Activated effector memory CD4-positive, alpha-beta T cell treated with anti-CD3 and anti-CD28 coated beads, Interleukin-2, amount 50 U/mL, for 16 hours (primary cell): Measurements from ENCODE around the gene KCNG2.

Experiments used
- DNase-seq: peaks from one replicate; pipeline ENCODE4 v3.0.0-alpha.2; 2020

KCNG2 gene

DNA sequence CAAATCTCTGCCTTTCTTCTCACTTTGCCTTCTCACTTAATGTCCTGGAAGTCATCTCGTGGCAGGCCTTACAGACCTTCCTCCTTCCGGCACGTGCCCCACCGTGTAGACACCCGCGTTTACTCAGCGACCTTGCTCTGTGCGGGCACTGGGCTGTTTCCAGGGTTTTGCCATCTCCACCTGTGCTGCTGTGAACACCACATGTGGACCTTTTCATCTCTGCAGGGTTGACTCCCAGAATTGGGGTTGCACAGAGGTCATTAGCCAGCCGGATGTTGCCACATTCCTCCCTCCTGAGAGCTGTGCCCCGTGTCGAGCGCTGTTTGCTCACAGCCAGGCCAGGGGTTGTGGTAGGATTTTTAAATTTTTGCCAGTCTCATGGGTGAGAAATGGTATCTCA, 25.4 kb downstream of the KCNG2 start:
- DNase-seq = no peak

DNA sequence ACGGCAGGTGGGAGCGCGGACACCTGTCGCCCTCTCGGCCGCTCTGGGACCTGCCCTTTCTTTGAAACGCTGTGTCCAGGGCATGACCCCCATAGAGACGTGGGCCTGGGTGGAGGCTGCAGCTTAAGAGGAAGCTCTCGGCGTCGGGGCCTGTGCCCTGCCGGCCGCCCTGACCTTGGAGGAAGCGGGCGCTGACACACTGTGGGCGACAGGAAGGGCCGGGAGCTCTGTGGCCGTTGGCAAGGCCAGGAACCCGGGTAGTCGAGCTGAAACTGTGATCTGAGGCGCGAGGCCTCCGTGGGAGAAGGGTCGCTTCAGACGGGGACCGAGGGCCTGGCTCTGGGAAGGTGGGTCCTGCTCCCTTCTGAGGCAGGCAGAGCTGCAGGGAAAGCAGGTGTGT, 28.2 kb downstream of the KCNG2 start:
- no peak for DNase-seq

DNA sequence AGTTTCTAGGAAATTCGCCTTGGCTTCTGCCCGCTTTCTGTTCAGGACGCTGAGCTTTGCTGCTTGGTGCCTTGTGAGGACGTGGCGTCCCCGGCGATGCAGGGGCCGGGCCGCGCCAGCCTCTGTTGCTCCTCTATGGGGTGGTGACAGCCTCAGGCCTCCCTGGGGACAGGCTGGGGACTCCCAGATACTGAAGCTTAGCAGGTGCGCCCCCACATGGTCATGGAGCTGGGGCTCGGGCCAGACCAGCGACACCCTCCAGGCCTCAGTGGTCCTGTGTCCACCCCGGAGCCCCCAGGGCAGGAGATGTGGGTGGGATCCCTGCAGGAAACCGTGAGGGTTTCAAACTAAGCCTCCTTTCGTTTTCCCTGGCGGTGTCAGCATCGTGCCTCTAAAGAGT, 29.2 kb downstream of the KCNG2 start:
- DNase-seq = no peak

DNA sequence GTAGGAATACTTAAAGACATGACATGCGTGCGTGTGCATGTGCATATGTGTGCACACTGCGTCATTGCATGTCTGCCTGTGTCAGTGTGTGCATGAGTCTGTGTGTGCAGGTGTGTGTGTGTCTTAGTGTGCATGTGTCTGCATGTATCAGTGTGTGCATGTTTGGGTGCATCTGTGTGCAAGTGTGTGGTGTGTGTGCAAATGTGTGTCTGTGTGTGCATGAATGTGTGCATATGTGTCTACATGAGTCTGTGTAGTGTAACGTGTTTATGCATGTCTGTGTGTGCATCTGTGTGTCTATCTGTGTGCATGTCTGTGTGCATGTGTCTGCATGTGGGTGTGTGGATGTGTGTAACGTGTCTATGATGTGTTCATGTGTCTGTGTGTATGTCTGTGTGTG, 30.5 kb downstream of the KCNG2 start:
- DNase-seq = no peak

DNA sequence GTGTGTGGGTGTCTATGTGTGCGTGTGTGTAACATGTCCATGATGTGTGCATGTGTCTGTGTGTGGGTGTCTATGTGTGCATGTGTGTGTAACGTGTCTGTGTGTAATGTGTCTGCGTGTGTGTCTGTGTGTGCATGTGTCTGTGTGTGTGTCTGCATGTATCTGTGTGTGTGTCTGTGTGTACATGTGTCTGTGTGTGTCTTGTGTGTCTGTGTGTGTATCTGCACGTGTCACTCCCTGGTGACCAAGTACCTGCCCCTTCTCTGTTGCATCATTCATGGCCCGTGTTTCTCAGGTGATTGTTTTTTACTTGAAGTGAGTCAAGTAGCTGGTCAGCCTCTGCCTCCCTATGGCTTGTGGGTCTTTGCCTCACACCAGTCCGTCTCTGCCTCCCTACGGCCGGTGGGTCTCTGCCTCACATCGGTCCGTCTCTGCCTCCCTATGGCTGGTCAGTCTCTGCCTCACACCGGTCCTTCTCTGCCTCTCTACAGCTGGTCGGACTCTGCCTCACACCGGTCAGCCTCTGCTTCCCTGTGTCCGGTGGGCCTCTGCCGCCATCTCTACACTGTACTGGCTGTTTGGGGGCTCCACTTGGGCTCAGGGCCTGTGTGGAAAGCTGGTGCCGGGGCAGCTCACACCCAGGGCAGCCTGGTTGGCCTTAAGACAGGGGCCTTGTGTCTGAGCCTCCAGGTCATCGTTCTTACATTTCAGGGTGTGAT, 31.6 kb downstream of the KCNG2 start:
- no peak for DNase-seq

DNA sequence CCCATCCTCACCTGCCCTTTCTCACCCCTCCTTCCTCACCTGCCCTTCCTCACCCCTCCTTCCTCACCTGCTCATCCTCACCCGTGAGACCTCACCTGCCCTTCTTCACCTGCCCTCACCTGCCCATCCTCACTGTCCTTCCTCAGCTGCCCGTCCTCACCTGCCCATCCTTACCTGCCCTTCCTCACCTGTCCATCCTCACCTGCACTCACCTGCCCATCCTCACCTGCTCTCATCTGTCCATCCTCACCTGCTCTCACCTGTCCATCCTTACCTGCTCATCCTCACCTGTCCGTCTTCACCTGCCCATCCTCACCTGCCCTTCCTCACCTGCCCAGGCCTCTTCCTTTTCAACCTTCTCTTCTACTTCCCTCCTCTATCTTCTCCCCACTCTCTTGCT, 34.4 kb downstream of the KCNG2 start:
- DNase-seq = no peak

DNA sequence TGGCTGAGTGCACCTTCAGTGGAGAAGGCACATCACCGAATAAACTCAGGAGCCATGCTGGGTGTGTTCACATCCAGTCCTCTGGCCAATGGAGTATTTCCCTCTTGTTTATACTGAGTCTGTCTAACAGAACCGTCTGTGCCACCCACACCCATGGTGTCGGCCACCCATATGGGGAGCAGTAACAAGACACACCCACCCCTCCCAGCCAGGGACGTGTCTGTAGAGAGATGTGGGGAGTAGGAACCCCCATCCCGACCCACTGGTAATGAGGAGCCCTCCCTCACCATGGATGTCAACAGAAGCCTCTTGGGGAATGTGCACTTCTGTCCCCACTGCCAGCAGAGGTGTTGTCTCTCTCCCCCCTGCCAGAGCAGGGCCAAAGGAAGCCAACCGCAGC, 37.1 kb downstream of the KCNG2 start:
- DNase-seq = no peak

DNA sequence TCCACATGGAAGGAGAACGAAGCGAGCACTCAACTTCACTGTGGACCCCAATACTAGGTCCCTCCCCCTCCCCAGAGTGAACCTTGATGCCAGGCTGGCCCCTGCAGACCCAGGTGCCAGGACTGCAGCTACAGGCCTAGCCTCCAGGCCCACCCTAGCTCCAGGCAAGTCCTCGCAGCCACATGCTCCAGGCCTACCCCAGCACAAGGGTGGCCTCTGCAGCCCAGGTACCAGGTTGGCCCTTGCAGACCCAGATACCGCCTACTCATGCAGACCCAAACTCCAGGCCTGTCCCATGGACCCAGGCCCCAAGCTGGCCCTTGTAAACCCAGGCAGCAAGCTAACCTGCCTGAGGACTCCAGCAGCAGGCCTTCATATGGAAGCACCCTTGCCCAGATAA, 44.2 kb downstream of the KCNG2 start:
- no peak for DNase-seq

DNA sequence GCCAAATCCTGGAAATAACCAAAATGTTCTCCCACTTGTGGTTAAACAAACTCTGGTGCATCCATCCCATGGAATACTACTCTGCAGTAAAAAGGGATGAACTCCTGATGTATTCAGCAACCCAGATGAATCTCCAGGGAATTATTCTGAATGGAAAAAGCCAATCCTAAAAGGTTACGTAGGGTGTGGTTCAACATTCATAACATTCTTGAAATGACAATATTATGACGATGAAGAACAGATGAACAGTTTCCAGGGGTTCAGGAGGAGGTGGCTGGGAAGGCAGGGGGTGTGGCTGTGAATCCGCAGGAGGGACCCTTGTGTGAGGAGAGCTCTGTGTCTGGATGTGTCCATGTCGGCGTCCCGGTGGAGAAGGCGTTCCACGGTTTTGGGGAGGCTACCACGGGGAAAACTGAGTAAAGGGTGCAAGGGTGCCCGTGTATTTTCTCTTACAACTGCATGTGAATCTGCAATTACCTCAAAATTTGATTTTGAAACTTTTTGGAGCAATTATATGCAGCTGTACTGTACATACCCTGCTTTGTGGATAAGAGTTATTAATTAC, 47.3 kb downstream of the KCNG2 start:
- no peak for DNase-seq

DNA sequence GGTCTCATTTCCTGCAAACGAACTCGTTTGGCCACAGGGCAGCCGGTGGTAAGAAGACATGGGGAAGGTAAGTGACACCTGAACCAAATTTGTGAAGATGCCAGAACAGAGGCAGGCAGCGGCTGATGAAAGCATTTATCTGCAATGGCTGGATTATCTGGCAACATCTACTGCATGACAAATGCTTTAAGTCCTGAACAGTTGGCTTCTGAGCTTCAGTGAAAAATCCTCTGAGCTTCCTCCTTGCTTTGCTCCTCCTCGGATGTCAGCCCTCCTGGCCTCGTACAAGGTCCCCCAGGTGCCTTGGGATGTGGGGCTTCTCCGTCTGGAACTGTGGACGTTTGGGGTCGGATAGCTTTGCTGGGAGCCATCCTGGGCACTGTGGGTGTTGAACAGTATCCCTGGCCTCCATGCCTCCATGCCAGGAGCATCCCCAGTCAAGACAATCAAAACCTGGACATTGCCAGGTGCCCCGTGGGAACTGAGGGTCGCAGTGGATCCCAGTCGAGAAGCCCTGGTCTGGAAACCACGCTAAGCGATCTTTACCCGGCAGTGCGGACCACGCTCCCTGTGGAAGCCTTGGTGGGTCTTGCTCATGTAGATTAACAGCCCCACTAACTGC, 49.3 kb downstream of the KCNG2 start:
- DNase-seq = no peak

DNA sequence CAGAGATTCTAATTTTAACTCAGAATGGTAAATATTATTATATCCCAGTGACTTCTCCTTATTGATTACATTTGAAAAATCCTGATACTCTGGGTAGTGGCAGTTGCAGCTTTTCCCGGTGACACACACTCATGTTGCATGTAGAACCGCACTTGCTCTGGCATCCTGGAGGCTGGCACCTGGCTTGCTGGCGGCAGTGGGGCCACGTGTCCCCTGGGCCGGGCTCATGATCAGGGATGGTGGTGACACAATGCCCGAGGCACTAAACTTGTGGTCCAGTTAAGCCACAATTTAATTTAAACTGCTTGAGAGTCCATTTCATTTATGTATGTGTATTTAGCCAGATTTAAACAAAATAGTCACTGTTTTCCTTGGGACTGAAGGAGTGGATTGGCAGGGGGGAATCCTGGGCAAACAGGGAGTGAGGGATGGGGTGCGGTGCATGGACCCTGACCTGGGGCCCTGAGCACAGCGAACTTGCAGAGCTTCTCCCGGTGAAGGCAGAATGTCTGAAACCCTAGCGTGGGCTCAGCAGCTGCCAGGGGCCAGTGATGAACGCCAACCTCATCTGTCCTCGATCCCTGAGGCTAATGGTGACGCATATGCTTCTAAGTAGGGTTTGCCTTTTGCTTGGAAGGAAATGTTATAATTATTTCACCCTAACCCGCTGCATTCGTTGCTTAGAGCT, 50.0 kb downstream of the KCNG2 start:
- no peak for DNase-seq

DNA sequence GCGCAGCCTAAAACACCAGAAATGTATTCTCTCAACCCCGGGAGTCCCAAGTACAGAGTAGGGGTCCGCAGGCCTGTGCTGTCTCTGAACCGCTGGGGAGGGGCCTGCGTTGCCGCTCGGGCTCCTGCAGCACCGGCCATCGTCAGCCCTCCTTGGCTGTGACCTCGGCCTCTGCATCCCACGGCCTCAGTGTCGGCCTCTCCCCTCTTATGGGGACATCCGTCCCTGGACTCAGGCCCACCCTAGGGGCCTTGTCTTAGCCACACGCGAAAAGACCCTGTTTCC, 50.5 kb downstream of the KCNG2 start:
- no peak for DNase-seq

DNA sequence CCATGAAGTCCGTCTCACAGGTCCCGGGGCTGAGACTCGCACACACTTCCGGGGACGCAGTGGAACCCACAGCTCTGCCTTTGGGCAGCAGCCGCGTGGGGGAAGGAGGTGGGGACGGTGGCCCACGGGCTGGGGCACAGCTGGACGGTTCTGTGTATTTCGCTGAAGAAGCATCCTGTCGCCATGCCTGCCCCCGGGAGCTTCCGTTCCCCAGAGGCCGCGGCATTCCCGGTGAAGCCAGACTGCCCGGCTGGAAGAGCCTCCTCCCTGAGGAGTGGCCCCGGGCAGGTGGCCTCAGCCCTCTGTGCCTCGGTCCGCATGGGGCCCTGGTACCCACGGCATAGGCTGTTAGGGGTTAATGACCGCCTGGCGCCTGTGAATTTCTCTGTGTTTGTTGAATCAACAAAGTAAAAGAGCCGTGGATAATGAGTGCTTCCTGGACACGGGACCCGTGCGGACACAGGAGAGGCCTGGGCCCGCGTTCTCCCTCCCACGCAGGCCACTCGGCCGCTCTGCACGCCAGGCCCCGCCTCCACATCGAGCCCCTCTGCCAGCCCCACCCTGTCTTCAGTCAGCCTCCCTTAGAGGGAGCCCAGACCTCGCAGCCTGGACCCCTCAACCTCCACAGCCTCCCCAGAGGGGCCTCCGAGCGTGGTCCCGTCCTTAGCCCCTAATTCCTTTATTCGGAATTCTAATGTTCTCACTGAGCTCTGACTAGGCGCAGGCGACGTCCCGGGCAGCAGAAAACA, 51.0 kb downstream of the KCNG2 start:
- no peak for DNase-seq

DNA sequence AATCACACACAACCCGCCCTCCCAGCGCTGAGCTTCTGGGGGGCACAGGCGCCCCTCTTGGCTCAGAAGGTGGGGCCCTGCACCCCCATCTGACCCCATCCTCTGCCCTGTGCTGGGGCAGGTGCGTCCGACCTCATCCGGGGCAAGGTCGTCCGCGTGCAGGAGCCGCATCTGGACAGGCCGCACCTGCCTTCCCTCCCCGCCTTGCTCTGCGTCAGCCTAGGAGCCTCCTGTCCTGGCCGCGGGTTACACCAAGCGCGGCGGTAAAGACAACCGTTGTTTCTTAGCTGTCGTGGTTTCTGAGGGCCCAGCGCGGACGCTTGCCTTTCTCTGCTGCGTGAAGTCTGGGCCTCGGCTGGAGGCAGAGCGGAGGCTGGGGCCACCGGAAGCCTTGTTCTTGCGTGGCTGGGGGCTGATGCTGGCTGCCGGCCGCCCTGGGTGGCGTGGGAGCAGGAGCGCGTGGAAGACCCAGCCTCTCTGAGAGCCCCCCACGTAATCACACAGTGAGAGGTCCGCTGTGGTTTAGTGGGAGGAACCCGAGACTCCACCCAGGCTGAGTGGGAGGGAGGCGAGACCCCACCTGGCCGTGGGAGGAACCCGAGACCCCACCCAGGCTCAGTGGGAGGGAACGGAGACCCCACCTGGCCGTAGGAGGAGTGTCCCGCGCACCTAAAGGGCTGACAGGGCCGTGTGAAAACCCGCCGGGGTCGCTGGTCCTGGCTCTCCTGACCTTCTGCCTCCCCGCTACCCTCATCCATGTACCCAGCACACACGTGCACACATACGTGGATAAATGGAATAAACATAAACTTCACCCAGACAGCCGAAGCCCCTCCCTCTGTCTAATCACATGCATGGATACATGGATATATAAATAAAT, 51.8 kb downstream of the KCNG2 start:
- no peak for DNase-seq

DNA sequence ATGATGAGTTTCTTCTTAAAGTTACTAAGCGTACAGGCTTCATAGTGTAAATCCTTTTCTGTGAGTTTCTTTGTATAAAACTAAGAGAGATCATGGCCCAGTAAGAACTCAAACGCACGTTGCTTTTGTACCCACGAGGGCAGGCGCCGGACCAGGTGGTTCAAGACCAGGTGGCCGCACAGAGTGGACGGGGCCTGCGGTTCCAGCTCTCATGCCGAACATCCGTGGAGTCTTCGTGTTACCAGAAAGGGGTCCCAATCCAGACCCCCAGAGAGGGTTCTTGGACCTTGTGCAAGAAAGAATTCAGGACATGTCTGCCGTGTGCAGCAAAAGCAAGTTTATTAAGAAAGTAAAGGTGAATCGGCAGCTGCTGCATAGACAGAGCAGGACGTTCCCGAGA, 53.0 kb downstream of the KCNG2 start:
- DNase-seq = no peak

DNA sequence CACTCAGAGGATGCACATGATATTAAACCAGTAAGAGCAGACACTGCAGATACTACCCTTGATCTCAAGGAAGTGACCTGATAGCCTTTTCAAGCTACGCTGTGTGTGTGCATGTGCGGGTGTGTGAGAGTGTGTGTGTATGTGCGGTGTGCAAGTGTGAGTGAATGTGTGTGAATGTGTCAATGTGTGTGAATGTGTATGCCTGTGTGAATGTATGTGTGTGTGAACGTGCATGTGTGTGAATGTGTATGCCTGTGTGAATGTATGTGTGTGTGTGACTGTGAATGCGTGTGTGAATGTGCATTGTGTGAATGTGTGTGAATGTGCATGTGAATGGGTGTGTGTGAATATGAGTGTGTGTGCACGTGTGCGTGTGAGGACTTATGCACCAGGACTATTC, 53.8 kb downstream of the KCNG2 start:
- no peak for DNase-seq

DNA sequence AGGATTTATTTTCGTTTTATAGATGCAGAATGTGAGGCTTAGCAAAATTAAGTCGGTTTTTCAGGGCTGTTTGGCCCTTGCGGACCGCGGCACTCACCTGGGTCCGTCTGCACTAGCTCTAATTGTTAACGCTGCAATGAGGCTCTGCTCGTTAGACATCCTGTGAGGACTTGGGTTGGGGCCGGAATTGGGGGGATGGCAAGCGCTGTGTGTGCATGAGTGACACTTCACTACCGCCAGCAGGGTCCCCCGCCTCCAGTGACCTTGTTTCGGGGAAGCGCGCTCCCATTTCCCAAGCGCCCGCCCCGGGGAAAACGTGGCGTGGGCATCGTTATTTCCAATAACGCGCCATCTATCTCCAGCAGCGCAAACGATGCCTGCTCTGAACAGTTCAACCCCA, 54.2 kb downstream of the KCNG2 start:
- no peak for DNase-seq

DNA sequence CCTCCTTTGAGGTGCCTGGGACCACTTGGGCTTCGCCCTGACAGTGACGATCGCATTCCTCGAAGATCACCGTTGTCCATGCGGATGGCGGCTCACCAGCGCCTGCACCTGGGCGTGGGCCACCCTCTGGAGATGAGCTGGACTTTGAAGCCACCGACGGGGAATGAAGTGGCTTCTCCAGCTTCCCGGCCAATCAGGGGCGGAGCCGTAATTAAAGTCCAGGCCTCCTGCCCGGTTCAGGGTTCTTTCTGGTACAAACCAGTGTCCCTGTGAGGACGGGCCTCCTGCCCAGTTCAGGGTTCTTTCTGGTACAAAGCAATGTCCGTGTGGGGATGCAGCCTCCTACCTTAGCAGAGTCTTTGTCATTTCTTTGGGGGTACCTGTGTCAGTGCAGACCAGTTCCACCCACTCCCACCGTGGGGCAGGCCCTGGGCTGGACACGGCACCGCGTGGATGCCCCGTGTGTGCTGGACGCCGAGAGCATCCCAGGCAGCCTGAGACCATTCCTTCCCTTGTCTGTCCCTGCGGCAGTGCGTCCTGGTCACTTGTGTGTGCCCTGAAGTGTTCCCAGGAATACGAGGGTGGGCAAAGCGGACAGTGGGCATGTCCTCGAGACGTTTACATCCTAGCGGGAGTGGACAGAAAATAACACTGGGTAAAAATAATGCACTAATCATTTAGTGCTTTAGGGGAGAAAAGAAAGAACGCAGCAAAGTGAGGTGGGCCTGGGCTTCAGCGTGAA, 55.0 kb downstream of the KCNG2 start:
- peak; percentile 34 for DNase-seq

DNA sequence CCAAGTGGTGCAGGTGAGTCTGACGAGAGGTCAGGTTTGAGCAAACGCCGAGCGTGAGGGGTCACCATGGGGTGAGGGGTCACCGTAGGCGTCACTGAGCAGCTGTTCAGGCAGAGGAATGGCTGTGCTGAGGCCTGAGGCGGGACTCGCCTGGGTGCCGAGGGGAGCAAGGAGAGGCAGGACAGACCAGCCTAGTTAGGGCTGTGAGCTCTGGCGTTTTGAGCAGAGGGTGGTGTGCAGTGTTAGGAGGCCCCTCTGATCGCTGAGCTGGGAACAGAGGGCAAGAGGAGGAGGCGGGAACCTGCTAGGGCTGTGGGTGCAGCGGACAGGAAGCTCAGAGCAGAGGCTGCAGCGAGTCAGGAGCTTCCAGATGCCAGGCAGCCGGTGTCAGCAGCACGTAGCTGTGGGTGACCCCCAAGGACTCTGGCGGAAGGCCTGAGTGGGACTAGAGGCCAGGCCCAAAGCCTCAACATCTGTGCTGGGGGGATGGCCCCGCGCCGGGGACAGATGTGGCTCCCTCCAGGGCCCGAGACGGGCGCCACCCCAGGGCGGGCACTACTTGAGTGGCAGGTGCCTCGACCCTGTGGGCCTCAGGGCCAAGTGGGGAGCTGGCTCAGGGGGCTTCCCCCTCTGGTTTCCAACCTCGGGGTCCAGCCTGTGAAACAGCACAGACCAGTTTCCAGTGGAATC, 55.7 kb downstream of the KCNG2 start:
- peak; percentile 34 for DNase-seq

DNA sequence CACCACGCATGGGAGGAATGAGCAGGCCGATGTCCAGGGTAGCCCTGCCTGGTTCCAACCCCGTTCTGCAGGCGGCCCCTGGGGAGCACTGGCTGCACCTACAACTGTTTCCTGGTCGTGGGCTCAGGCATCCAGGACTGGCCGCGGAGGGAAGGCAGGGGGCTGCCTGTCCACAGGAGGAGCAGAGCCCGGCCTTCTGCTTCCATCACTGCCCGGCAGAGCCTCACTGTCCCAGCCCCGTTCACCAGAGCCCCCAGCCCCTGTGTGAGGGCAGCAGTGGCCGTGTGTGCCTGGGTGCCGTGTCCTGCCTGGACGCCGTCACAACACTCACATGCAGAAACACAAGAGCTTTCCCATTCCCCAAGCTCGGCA, 56.2 kb downstream of the KCNG2 start:
- peak; percentile 51 for DNase-seq
